HFFc6 (cell line): ENCODE measurements around the gene POLD4. TPM values are rescaled to one million over a fixed set of nuclear protein-coding genes. Genes with fewer than 3 reads are reported as not detected.

Source experiments
- DNase-seq: peaks from one replicate; pipeline ENCODE4 v3.0.0-alpha.2; 2018
- H3K27ac Mint-ChIP-seq: 2 replicates; pipeline ENCODE4 v1.8.0; 2020; ENCODE audit warnings: mild to moderate bottlenecking, mixed read lengths
- H3K27me3 Mint-ChIP-seq: 2 replicates; pipeline ENCODE4 v1.8.0; 2021; ENCODE audit warnings: mild to moderate bottlenecking, moderate library complexity, mixed read lengths; ENCODE audit not compliant: insufficient read depth
- H3K36me3 Mint-ChIP-seq: 2 replicates; pipeline ENCODE4 v1.8.0; 2021; ENCODE audit warnings: low read depth, mixed read lengths
- H3K4me1 Mint-ChIP-seq: 2 replicates; pipeline ENCODE4 v1.8.0; 2020; ENCODE audit warnings: low read depth, mixed read lengths
- H3K4me3 Mint-ChIP-seq: 2 replicates; pipeline ENCODE4 v1.8.0; 2020; ENCODE audit warnings: mild to moderate bottlenecking, moderate library complexity, mixed read lengths
- H3K9me3 Mint-ChIP-seq: 2 replicates; pipeline ENCODE4 v1.8.0; 2020; ENCODE audit warnings: mild to moderate bottlenecking, mixed read lengths
- total RNA-seq, 6 experiments: library from RNA; stranded (reverse); fragmentation: NEBNext Ultra II Directional; extraction: Animal tissue kit (Norgen Biotek cat#: 25700); gene quantifications; 2 replicates in 1 of 6; 3 replicates in 5 of 6; pipeline ENCODE4 v1.2.3, GENCODE V29; 2021
- TF ChIP-seq, protein P1 (sequence below): fragments of 200-600 bp; sonication (generic); IDR thresholded peaks from 2 replicates; pipeline ENCODE4 v1.5.0; 2021; ENCODE audit warnings: antibody characterized with exemption, mild to moderate bottlenecking

The POLD4 gene
- total RNA-seq, 6 experiments from 2014 or later: 69.1 to 80.7 (median 70.9) TPM

DNA sequence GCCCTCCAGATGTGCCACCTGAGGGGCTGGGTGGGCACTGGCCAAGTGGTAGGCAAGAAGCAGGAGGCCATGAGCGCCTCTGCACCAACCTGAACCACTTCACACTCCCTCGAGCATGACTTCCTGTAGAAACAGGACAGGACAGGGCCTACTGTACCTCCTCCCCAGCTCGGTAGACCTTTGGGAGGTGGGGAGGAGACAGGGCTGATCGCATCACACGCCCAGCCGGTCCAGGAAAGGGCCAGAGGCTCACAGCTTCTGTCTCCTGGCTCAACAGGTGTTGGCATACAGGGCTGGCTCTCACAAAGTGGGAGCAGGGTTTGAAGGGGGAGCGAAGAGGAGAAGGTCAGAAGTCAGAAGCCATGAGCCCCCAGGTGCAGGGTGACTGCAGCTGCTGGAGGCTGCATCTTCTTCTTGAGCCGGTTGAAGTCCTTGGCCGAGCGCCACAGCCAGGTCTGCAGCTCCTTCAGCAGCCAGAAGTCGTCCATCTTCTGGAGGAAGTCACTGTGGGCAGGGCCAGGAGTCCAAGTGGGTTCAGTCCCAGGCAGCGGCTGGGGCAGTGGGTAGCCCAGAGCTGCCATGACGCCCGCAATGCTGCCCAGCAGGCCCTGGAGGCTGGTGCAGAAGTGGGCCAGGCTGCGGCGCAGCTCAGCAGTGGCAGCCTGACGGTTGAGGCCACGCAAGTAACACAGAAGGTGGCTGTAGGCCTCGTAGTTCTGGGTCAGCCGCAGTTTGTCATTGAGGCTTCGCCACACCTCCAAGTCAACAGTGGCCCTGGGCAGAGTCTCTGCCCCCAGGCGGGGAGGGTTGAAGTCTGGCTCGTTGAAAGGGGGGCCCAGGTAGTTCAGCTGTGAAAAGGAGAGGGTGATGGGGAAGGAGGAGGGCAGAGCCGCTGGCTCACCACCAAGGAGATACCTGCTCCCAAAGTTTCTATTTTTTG is 11.7 kb upstream of the POLD4 start:
- H3K4me1 Mint-ChIP-seq: peaks cover 41% of the 10 kb centered on the region
- H3K27ac Mint-ChIP-seq: no peak overlapping the region
- H3K9me3 Mint-ChIP-seq: no peaks in the 10 kb centered on the region
- no peaks in the 10 kb centered on the region; the same call in 1 of the 2 replicates for H3K27me3 Mint-ChIP-seq
- no peaks in the 10 kb centered on the region; the same call in 1 of the 2 replicates for H3K36me3 Mint-ChIP-seq
- H3K4me3 Mint-ChIP-seq: no peak overlapping the region
- TF ChIP-seq, protein P1, sequence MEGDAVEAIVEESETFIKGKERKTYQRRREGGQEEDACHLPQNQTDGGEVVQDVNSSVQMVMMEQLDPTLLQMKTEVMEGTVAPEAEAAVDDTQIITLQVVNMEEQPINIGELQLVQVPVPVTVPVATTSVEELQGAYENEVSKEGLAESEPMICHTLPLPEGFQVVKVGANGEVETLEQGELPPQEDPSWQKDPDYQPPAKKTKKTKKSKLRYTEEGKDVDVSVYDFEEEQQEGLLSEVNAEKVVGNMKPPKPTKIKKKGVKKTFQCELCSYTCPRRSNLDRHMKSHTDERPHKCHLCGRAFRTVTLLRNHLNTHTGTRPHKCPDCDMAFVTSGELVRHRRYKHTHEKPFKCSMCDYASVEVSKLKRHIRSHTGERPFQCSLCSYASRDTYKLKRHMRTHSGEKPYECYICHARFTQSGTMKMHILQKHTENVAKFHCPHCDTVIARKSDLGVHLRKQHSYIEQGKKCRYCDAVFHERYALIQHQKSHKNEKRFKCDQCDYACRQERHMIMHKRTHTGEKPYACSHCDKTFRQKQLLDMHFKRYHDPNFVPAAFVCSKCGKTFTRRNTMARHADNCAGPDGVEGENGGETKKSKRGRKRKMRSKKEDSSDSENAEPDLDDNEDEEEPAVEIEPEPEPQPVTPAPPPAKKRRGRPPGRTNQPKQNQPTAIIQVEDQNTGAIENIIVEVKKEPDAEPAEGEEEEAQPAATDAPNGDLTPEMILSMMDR: no peak
- DNase-seq: no peak

DNA sequence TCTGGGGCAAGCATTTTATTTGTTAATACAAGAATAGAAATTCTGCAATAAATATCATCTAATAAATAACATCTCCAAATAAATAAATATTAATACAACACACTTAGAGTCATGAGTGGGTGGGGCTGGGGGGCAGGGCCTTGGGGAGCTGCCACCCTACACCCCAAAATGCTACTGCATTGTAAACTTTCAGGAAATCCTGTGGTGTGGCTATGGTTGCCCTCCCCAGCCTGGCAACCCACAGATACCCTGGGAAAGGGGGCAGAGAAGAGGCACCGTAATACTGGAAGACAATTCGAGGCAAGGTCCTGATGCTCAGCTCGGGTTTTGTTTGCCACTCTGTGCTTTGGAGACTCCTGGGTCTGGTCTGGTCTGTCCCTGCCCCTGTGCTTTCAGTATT is 10.8 kb upstream of the POLD4 start:
- Mint-ChIP-seq H3K4me1 (peaks cover 33% of the 10 kb centered on the region), H3K27me3 (no peaks in the 10 kb centered on the region; the same call in 1 of the 2 replicates)

DNA sequence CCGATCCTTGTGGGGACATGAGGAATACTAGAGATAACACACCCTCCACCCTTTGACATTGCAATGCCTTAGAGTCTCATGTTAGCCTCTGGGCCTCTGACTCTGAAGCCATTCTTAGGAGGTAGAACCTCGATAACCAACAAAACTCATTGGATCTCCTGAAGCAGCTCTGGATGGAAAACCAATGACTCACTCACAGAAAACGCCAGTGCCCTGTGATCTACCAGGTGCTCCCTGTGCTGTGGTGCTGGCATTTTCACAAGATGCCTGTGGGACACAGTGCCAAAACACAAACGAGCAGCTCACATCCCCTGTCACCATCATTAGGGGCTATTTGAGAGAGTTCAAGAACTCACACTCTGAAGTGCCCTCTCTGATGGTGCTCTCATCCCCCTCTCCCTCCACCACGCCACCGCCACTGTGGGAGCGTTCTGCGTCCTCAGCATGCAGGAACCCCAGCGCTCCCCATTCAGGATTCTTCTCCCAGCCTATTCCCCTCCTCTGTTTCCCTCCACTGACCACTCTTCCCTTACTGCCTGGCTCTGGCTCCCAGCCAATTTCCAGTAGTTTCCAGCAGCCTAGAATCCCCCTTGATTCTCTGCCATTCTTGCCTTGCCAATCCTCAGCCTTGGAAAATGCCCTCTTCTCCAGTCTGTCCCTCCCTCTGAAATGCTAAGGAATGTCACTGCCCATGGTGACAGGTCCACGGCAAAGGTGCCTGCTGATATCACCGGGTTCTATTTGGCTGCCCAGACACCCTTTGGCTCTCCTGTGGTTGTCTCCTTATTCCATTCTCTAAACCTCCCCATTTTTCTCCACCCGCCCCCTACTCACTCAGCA is 4.7 kb upstream of the POLD4 start:
- H3K36me3 Mint-ChIP-seq: no peaks in the 10 kb centered on the region
- no peak overlapping the region; the same call in 1 of the 2 replicates for H3K4me3 Mint-ChIP-seq
- TF ChIP-seq, protein P1: no peak
- no peaks in the 10 kb centered on the region for H3K9me3 Mint-ChIP-seq
- H3K4me1 Mint-ChIP-seq: peaks cover 54% of the 10 kb centered on the region
- H3K27me3 Mint-ChIP-seq: peaks cover 3% of the 10 kb centered on the region
- peak overlapping the region; percentile 84 for H3K27ac Mint-ChIP-seq
- peak; percentile 50 for DNase-seq

More for the DNA sequence above, 10.8 kb upstream of the POLD4 start:
- DNase-seq: no peak
- no peak overlapping the region for H3K4me3 Mint-ChIP-seq
- H3K9me3 Mint-ChIP-seq: no peaks in the 10 kb centered on the region
- TF ChIP-seq, protein P1: no peak
- H3K36me3 Mint-ChIP-seq: no peaks in the 10 kb centered on the region; the same call in 1 of the 2 replicates
- no peak overlapping the region; the same call in 1 of the 2 replicates for H3K27ac Mint-ChIP-seq

DNA sequence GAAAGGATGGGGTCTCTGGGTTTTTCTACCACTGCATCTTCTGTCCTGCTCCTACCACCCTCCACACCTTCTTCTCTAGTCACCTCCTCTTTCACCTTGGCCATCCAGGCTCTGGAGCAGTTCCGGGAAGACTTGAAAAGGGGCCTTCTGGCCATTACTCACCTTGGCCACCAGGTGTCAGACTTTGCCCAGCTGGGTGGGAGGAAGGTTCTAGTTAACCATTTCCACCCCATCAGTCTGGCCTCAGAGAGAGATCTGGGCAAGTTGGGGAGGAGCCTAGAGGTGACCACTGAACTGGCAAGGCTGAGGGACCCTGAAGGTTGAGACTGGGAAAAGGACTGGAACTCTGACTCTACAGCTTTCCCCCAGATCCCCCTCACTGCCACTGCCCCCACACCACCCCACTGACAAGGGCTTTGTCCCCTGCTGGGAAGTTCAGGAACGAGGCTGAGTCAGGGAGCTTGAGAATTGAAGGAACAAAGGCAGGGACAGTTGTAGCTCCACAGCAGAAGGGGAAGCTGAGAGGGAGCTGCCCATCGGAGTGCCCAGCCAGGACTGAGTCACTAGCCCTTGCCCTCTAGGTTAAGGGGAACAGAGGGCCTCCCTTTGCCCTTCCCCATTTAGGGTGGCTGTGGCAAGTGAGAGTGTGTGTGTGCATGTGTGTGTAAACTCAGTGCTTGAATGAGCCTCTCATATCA is 3.7 kb upstream of the POLD4 start:
- peak overlapping the region; percentile 5; the same call in 1 of the 2 replicates for H3K4me3 Mint-ChIP-seq
- H3K27ac Mint-ChIP-seq: peak overlapping the region; percentile 84
- H3K27me3 Mint-ChIP-seq: peaks cover 5% of the 10 kb centered on the region
- TF ChIP-seq, protein P1: peak; percentile 97
- DNase-seq: peak; percentile 76
- no peaks in the 10 kb centered on the region for H3K9me3 Mint-ChIP-seq
- no peaks in the 10 kb centered on the region for H3K36me3 Mint-ChIP-seq
- peaks cover 54% of the 10 kb centered on the region for H3K4me1 Mint-ChIP-seq

DNA sequence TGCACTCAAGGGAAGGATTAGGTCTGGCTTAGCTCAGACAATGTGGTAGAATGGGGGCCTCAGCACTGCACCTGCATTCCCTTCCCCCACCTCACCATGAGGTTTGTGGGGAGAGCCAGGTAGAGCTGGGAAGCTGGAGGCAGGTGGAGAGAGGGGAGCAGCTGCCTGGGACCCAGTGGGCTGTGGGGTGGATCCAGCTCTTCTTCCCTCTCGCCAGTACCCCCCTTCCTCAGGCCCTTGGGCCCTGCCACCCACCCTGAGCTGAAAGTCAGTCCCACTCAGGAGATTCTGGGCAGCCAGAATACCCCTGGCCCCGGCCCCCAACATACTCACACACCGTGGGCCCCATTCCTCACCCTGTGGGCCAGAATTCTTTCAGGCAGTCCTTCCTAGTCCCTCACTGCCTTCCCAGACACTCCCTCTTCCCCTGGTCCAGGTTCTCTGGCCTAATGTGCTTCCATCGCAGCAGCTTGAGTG is 3.1 kb upstream of the POLD4 start:
- Mint-ChIP-seq H3K9me3 (no peaks in the 10 kb centered on the region), H3K4me3 (0 out of 2 replicates have a peak overlapping the region, but pooled peaks have one; percentile 5), H3K27ac (peak overlapping the region; percentile 100), H3K4me1 (peaks cover 58% of the 10 kb centered on the region), H3K36me3 (no peaks in the 10 kb centered on the region), H3K27me3 (peaks cover 5% of the 10 kb centered on the region)
- no peak for DNase-seq
- TF ChIP-seq, protein P1: no peak
